Liver (tissue), 9 donors: ENCODE data around the gene TP63. TPM values are rescaled to one million over a fixed set of nuclear protein-coding genes. Genes with fewer than 3 reads are reported as not detected.
"Not testable (repeated sequence)": the region's sequence is repeated elsewhere in the genome, so short reads cannot be mapped to it uniquely, and the experiment has no call there.

ENCODE experiments used
- DNase-seq: peaks from one replicate; pipeline ENCODE4 v3.0.0-alpha.2; 2017; ENCODE audit warnings: low spot score
- H3K27ac ChIP-seq, 2 donors: one replicate each; pipeline ENCODE4 v1.7.0; 2013; ENCODE audit warnings: inconsistent platforms in 2 of 2, low read length in 2 of 2, control low read depth in 1 of 2, low read depth in 1 of 2, mild to moderate bottlenecking in 1 of 2
- H3K27me3 ChIP-seq, 4 donors: one replicate each; pipeline versions ENCODE4 v1.6.1 to v1.7.0; 2013; ENCODE audit warnings: low read length in 3 of 4, inconsistent platforms in 1 of 4, mild to moderate bottlenecking in 1 of 4, moderate library complexity in 1 of 4; ENCODE audit not compliant: control insufficient read depth in 4 of 4, insufficient read depth in 4 of 4
- H3K36me3 ChIP-seq, 4 donors: one replicate each; pipeline versions ENCODE4 v1.6.1 to v1.7.0; 2013; ENCODE audit warnings: low read length in 3 of 4, mild to moderate bottlenecking in 3 of 4, low read depth in 1 of 4, moderate library complexity in 1 of 4; ENCODE audit not compliant: control insufficient read depth in 4 of 4, insufficient read depth in 3 of 4
- H3K4me1 ChIP-seq, 4 donors: one replicate each; pipeline versions ENCODE4 v1.6.1 to v1.7.0; 2013; ENCODE audit warnings: low read length in 3 of 4, mild to moderate bottlenecking in 3 of 4, moderate library complexity in 1 of 4; ENCODE audit not compliant: control insufficient read depth in 4 of 4, insufficient read depth in 4 of 4
- H3K4me3 ChIP-seq, 3 donors: one replicate each; pipeline versions ENCODE4 v1.6.1 to v1.7.0; 2013; ENCODE audit warnings: low read length in 3 of 3, control low read depth in 1 of 3, low read depth in 1 of 3, mild to moderate bottlenecking in 1 of 3
- H3K9ac ChIP-seq, 2 donors: one replicate each; pipeline ENCODE4 v1.7.0; 2013; ENCODE audit warnings: low read length in 2 of 2, mild to moderate bottlenecking in 2 of 2, moderate library complexity in 2 of 2, control low read depth in 1 of 2, low read depth in 1 of 2
- H3K9me3 ChIP-seq, 4 donors: one replicate each; pipeline versions ENCODE4 v1.6.1 to v1.7.0; 2013; ENCODE audit warnings: low read length in 3 of 4; ENCODE audit not compliant: control insufficient read depth in 4 of 4
- EGR1 ChIP-seq, 2 donors: IDR thresholded peaks; 2 replicates each; pipeline ENCODE4 v1.6.1; 2016 to 2018; ENCODE audit warnings: antibody characterized with exemption in 2 of 2, low read depth in 2 of 2
- FOXA1 ChIP-seq: IDR thresholded peaks from 2 replicates; pipeline ENCODE4 v1.6.1; 2016; ENCODE audit warnings: antibody characterized with exemption
- FOXA2 ChIP-seq: IDR thresholded peaks from 2 replicates; pipeline ENCODE4 v1.6.1; 2016; ENCODE audit warnings: antibody characterized with exemption
- GABPA ChIP-seq, 2 donors: IDR thresholded peaks in 1 of 2; conservative IDR thresholded peaks in 1 of 2; 2 replicates each; pipeline ENCODE4 v1.6.1; 2016; ENCODE audit warnings: antibody characterized with exemption in 2 of 2, mild to moderate bottlenecking in 1 of 2, moderate library complexity in 1 of 2
- HNF4A ChIP-seq, 2 donors: conservative IDR thresholded peaks; 2 replicates each; pipeline ENCODE4 v1.6.1; 2016; ENCODE audit warnings: antibody characterized with exemption in 2 of 2, mild to moderate bottlenecking in 2 of 2
- HNF4G ChIP-seq: IDR thresholded peaks from 2 replicates; pipeline ENCODE4 v1.6.1; 2016; ENCODE audit warnings: antibody characterized with exemption
- JUND ChIP-seq, 2 donors: IDR thresholded peaks; 2 replicates each; pipeline ENCODE4 v1.6.1; 2016; ENCODE audit warnings: antibody characterized with exemption in 2 of 2
- NR2F2 ChIP-seq: IDR thresholded peaks from 2 replicates; pipeline ENCODE4 v1.6.1; 2016; ENCODE audit warnings: antibody characterized with exemption
- RXRA ChIP-seq, 2 donors: IDR thresholded peaks; 2 replicates each; pipeline ENCODE4 v1.6.1; 2017 to 2018; ENCODE audit warnings: antibody characterized with exemption in 2 of 2, mild to moderate bottlenecking in 1 of 2
- SP1 ChIP-seq: IDR thresholded peaks from 2 replicates; pipeline ENCODE4 v1.6.1; 2018; ENCODE audit warnings: antibody characterized with exemption, mild to moderate bottlenecking
- TAF1 ChIP-seq: conservative IDR thresholded peaks from 2 replicates; pipeline ENCODE4 v1.6.1; 2016; ENCODE audit warnings: antibody characterized with exemption, mild to moderate bottlenecking
- YY1 ChIP-seq: IDR thresholded peaks from 2 replicates; pipeline ENCODE4 v1.6.1; 2016; ENCODE audit warnings: antibody characterized with exemption, mild to moderate bottlenecking
- WGBS: extraction: QIAGEN DNeasy Blood & Tissue Kit; methylation state at CpG from one replicate; pipeline ENCODE4 v1.1.7; 2013; 5-methylcytosine and 5-hydroxymethylcytosine counted together
- polyA plus RNA-seq, 2 donors: library from polyadenylated mRNA; stranded (reverse) in 1 of 2; unstranded in 1 of 2; fragments of 200-250 nt in 1 of 2; fragments of >200 nt in 1 of 2; fragmentation: Nextera tagmentation in 1 of 2; extraction: Ambion mirVana in 1 of 2; gene quantifications; one replicate each; pipeline versions ENCODE4 v1.2.1 to v1.2.3, GENCODE V29; 2013 to 2015
- total RNA-seq, 2 donors: library from RNA; depleted of rRNA; stranded (reverse); fragments of >200 nt; gene quantifications; one replicate each; pipeline ENCODE4 v1.2.3, GENCODE V29; 2014
- TF ChIP-seq, protein P1 (sequence below): IDR thresholded peaks from 2 replicates; pipeline ENCODE4 v1.6.1; 2016; ENCODE audit warnings: antibody characterized with exemption
- TF ChIP-seq, protein P2 (sequence below): IDR thresholded peaks from 2 replicates; pipeline ENCODE4 v1.6.1; 2016; ENCODE audit warnings: antibody characterized with exemption
- TF ChIP-seq, protein P3 (sequence below): fragments of 150-350 bp; IDR thresholded peaks from 2 replicates; pipeline ENCODE4 v1.5.1; 2017; ENCODE audit warnings: improper control_type of control experiment, low read depth, low read length; ENCODE audit not compliant: missing input control
- TF ChIP-seq, protein P4 (sequence below): IDR thresholded peaks from 2 replicates; pipeline ENCODE4 v1.6.1; 2016; ENCODE audit warnings: antibody characterized with exemption
- TF ChIP-seq, protein P5 (sequence below): IDR thresholded peaks from 2 replicates; pipeline ENCODE4 v1.6.1; 2016; ENCODE audit warnings: antibody characterized with exemption, mild to moderate bottlenecking
- donor health status: healthy.
- donor health status: healthy.
- donor health status: healthy.
- donor health status: healthy.
- donor health status: healthy.

TP63 gene
- total and polyA plus RNA-seq, 4 donors: under 0.01 to 0.08 (median 0.05) TPM; not detected in 1

DNA sequence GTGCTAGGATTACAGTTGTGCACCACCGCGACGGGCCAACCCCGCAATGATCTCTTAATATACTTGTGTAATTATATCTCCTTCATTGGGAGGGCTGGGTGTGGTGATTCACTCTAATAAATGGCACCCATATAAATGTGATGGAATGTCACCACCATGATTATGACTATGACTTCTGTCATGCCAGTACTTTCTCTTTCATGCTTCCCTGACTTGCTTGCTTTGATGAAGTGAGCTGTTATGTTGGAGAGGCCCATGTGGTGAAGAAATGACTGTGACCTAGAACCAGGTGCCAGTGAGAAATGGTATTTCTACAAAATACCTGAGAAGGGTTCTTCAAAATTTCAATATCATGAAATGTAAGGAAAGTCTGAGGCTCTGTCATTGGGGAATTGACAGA, 24.4 kb upstream of the TP63 start:
- Histone ChIP-seq H3K4me1 (no peaks in the 10 kb centered on the region), H3K27me3 (no peaks in the 10 kb centered on the region), H3K36me3 (no peaks in the 10 kb centered on the region), H3K9ac (no peak overlapping the region), H3K4me3 (no peak overlapping the region), H3K9me3 (peaks cover 0 to 4% (median 1%) of the 10 kb centered on the region in 4 donors), H3K27ac (no peak overlapping the region)
- TF ChIP-seq FOXA2 (no peak), GABPA (IDR thresholded peaks at IDR 0.05 in 1 of 2, conservative IDR thresholded peaks at IDR 0.05 in 1 of 2) (no peak), FOXA1 (no peak), RXRA (IDR thresholded peaks at IDR 0.05) (no peak), HNF4G (no peak), NR2F2 (no peak), TAF1 (no peak), SP1 (no peak), EGR1 (IDR thresholded peaks at IDR 0.05; ENCODE audit: low read depth in 2 of 2) (no peak)
- TF ChIP-seq, protein P1, sequence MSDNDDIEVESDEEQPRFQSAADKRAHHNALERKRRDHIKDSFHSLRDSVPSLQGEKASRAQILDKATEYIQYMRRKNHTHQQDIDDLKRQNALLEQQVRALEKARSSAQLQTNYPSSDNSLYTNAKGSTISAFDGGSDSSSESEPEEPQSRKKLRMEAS: no peak
- TF ChIP-seq, protein P2, sequence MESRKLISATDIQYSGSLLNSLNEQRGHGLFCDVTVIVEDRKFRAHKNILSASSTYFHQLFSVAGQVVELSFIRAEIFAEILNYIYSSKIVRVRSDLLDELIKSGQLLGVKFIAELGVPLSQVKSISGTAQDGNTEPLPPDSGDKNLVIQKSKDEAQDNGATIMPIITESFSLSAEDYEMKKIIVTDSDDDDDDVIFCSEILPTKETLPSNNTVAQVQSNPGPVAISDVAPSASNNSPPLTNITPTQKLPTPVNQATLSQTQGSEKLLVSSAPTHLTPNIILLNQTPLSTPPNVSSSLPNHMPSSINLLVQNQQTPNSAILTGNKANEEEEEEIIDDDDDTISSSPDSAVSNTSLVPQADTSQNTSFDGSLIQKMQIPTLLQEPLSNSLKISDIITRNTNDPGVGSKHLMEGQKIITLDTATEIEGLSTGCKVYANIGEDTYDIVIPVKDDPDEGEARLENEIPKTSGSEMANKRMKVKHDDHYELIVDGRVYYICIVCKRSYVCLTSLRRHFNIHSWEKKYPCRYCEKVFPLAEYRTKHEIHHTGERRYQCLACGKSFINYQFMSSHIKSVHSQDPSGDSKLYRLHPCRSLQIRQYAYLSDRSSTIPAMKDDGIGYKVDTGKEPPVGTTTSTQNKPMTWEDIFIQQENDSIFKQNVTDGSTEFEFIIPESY: no peak
- TF ChIP-seq, protein P3, sequence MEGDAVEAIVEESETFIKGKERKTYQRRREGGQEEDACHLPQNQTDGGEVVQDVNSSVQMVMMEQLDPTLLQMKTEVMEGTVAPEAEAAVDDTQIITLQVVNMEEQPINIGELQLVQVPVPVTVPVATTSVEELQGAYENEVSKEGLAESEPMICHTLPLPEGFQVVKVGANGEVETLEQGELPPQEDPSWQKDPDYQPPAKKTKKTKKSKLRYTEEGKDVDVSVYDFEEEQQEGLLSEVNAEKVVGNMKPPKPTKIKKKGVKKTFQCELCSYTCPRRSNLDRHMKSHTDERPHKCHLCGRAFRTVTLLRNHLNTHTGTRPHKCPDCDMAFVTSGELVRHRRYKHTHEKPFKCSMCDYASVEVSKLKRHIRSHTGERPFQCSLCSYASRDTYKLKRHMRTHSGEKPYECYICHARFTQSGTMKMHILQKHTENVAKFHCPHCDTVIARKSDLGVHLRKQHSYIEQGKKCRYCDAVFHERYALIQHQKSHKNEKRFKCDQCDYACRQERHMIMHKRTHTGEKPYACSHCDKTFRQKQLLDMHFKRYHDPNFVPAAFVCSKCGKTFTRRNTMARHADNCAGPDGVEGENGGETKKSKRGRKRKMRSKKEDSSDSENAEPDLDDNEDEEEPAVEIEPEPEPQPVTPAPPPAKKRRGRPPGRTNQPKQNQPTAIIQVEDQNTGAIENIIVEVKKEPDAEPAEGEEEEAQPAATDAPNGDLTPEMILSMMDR: no peak
- TF ChIP-seq, protein P4, sequence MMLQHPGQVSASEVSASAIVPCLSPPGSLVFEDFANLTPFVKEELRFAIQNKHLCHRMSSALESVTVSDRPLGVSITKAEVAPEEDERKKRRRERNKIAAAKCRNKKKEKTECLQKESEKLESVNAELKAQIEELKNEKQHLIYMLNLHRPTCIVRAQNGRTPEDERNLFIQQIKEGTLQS: no peak
- no peak for DNase-seq
- 98% methylated on average over 4 of the region's 4 CpGs for WGBS

DNA sequence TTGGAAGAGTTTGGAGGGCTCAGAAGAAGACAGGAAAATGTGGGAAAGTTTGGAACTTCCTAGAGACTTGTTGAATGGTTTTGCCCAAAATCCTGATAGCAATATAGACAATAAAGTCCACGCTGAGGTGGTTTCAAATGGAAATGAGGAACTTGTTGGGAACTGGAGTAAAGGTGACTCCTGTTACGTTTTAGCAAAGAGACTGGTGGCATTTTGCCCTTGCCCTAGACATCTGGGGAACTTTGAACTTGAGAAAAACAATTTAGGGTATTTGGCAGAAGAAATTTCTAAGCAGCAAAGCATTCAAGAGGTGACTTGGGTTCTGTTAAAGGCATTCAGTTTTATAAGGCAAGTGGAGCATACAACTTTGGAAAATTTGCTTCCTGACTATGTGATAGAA, 18.5 kb upstream of the TP63 start:
- H3K36me3 ChIP-seq, H3K9me3 ChIP-seq, H3K27ac ChIP-seq, H3K9ac ChIP-seq, H3K4me1 ChIP-seq, H3K4me3 ChIP-seq, H3K27me3 ChIP-seq, DNase-seq: not testable (repeated sequence)
- WGBS: 16% methylated on average over 2 of the region's 2 CpGs
- peak; percentile 38 to 76 for TF ChIP-seq RXRA (IDR thresholded peaks at IDR 0.05)
- peak; percentile 49 to 66 for TF ChIP-seq HNF4A (conservative IDR thresholded peaks at IDR 0.05)
- peak; percentile 27 for TF ChIP-seq SP1
- peak; percentile 16 for TF ChIP-seq YY1
- TF ChIP-seq, protein P5, sequence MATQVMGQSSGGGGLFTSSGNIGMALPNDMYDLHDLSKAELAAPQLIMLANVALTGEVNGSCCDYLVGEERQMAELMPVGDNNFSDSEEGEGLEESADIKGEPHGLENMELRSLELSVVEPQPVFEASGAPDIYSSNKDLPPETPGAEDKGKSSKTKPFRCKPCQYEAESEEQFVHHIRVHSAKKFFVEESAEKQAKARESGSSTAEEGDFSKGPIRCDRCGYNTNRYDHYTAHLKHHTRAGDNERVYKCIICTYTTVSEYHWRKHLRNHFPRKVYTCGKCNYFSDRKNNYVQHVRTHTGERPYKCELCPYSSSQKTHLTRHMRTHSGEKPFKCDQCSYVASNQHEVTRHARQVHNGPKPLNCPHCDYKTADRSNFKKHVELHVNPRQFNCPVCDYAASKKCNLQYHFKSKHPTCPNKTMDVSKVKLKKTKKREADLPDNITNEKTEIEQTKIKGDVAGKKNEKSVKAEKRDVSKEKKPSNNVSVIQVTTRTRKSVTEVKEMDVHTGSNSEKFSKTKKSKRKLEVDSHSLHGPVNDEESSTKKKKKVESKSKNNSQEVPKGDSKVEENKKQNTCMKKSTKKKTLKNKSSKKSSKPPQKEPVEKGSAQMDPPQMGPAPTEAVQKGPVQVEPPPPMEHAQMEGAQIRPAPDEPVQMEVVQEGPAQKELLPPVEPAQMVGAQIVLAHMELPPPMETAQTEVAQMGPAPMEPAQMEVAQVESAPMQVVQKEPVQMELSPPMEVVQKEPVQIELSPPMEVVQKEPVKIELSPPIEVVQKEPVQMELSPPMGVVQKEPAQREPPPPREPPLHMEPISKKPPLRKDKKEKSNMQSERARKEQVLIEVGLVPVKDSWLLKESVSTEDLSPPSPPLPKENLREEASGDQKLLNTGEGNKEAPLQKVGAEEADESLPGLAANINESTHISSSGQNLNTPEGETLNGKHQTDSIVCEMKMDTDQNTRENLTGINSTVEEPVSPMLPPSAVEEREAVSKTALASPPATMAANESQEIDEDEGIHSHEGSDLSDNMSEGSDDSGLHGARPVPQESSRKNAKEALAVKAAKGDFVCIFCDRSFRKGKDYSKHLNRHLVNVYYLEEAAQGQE: peak; percentile 14
- TF ChIP-seq, protein P1: peak; percentile 21
- TF ChIP-seq JUND (IDR thresholded peaks at IDR 0.05): peak in 1 of 2 donors; percentile 12
